NCI-H526 treated with DMSO at 0.1 percent for 48 hours (cell line): ENCODE data around the gene CLIP2.
"Not testable (repeated sequence)": the region's sequence is repeated elsewhere in the genome, so short reads cannot be mapped to it uniquely, and the experiment has no call there.

Experiments used
- DNase-seq: peaks from one replicate; lab custom pipeline; 2025; lab: John Stamatoyannopoulos, UW

CLIP2 gene

GRCh38 chr7:74371381-74372341 lies 82.5 kb downstream of the CLIP2 start:
- DNase-seq: no peak

GRCh38 chr7:74372511-74373111 lies 83.4 kb downstream of the CLIP2 start:
- DNase-seq: no peak

GRCh38 chr7:74373536-74373935 lies 84.3 kb downstream of the CLIP2 start:
- no peak for DNase-seq

- DNase-seq: no peak
These were observed 86.6 kb downstream of the CLIP2 start for GRCh38 chr7:74375726-74376220.

- no peak for DNase-seq
These were observed 87.2 kb downstream of the CLIP2 start for GRCh38 chr7:74376256-74377036.

GRCh38 chr7:74379938-74380337 lies 90.7 kb downstream of the CLIP2 start:
- no peak for DNase-seq

GRCh38 chr7:74380720-74381119 lies 91.5 kb downstream of the CLIP2 start:
- no peak for DNase-seq

- not testable (repeated sequence) for DNase-seq
These were observed 94.9 kb downstream of the CLIP2 start for GRCh38 chr7:74384086-74384485.

- DNase-seq: not testable (repeated sequence)
These were observed 95.6 kb downstream of the CLIP2 start for GRCh38 chr7:74384854-74385253.

GRCh38 chr7:74387606-74388005 lies 98.4 kb downstream of the CLIP2 start:
- DNase-seq: no peak

- DNase-seq: no peak
These were observed 99.7 kb downstream of the CLIP2 start for GRCh38 chr7:74388880-74389415.

- peak; percentile 32 for DNase-seq
These were observed 104.5 kb downstream of the CLIP2 start for GRCh38 chr7:74393722-74394121.

- not testable (repeated sequence) for DNase-seq
These were observed 105.4 kb downstream of the CLIP2 start for GRCh38 chr7:74394601-74395000.

- no peak for DNase-seq
These were observed 106.6 kb downstream of the CLIP2 start for GRCh38 chr7:74395745-74396311.

GRCh38 chr7:74396993-74397392 lies 107.8 kb downstream of the CLIP2 start:
- no peak for DNase-seq

- DNase-seq: no peak
These were observed 109.2 kb downstream of the CLIP2 start for GRCh38 chr7:74398426-74398825.

- DNase-seq: no peak
These were observed 109.8 kb downstream of the CLIP2 start for GRCh38 chr7:74399006-74399405.

GRCh38 chr7:74400420-74401136 lies 111.4 kb downstream of the CLIP2 start:
- DNase-seq: no peak

GRCh38 chr7:74401137-74401859 lies 112.1 kb downstream of the CLIP2 start:
- DNase-seq: peak; percentile 11

- DNase-seq: not testable (repeated sequence)
These were observed 113.5 kb downstream of the CLIP2 start for GRCh38 chr7:74402668-74403067.
